ENCODE results near the gene EPHB1.

DNA sequence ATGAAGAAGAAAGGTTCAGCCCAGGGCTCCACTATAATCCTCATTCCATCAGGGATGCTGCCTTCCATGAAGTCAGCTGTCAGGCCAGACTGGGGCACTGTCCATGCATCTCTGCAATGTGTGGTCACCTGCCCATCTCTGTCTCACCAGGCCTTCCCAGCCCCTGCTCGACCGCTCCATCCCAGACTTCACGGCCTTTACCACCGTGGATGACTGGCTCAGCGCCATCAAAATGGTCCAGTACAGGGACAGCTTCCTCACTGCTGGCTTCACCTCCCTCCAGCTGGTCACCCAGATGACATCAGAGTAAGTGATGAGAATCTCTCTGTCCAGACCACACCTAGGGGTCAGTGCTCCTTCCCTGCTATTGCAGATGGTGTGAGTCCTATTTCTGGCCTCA, 454.1 kb downstream of the EPHB1 start:
- TF ChIP-seq POLR2A (IDR thresholded peaks at IDR 0.05): no peak
- TF ChIP-seq, protein P1, sequence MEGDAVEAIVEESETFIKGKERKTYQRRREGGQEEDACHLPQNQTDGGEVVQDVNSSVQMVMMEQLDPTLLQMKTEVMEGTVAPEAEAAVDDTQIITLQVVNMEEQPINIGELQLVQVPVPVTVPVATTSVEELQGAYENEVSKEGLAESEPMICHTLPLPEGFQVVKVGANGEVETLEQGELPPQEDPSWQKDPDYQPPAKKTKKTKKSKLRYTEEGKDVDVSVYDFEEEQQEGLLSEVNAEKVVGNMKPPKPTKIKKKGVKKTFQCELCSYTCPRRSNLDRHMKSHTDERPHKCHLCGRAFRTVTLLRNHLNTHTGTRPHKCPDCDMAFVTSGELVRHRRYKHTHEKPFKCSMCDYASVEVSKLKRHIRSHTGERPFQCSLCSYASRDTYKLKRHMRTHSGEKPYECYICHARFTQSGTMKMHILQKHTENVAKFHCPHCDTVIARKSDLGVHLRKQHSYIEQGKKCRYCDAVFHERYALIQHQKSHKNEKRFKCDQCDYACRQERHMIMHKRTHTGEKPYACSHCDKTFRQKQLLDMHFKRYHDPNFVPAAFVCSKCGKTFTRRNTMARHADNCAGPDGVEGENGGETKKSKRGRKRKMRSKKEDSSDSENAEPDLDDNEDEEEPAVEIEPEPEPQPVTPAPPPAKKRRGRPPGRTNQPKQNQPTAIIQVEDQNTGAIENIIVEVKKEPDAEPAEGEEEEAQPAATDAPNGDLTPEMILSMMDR (IDR thresholded peaks at IDR 0.05): no peak
